OCI-LY1 (cell line): ENCODE data around the gene NOVA1.

Experiments
- H2AFZ ChIP-seq: fragments of 200-600 bp; sonication (generic), shearing (Covaris generic); 2 replicates; pipeline ENCODE4 v1.6.0; 2014; ENCODE audit warnings: antibody characterized with exemption, mild to moderate bottlenecking, low read length
- H3F3A ChIP-seq: fragments of 200-600 bp; sonication (generic), shearing (Covaris generic); 2 replicates; pipeline ENCODE4 v1.6.0; 2014; ENCODE audit warnings: mild to moderate bottlenecking, antibody characterized with exemption, low read length, moderate library complexity; ENCODE audit not compliant: insufficient read depth
- H3K27ac ChIP-seq: fragments of 200-600 bp; sonication (generic); 2 replicates; pipeline ENCODE4 v1.5.1; 2014; ENCODE audit warnings: low read length, mixed run types, mild to moderate bottlenecking, low read depth; ENCODE audit not compliant: poor library complexity, severe bottlenecking
- H3K27me3 ChIP-seq: fragments of 200-600 bp; sonication (generic); 2 replicates; pipeline ENCODE4 v1.6.0; 2014; ENCODE audit warnings: antibody characterized with exemption, mild to moderate bottlenecking, low read length, moderate library complexity; ENCODE audit not compliant: insufficient read depth
- H3K36me3 ChIP-seq: fragments of 200-600 bp; sonication (generic); 2 replicates; pipeline ENCODE4 v1.6.1; 2014; ENCODE audit warnings: mild to moderate bottlenecking, antibody characterized with exemption, low read length, moderate library complexity, mixed read lengths; ENCODE audit not compliant: insufficient read depth
- H3K4me1 ChIP-seq: fragments of 200-600 bp; sonication (generic); 2 replicates; pipeline ENCODE4 v1.5.1; 2014; ENCODE audit warnings: mild to moderate bottlenecking, low read length, moderate library complexity; ENCODE audit not compliant: insufficient read depth, severe bottlenecking
- H3K4me2 ChIP-seq: fragments of 200-600 bp; sonication (generic), shearing (Covaris generic); 2 replicates; pipeline ENCODE4 v1.6.1; 2014; ENCODE audit warnings: low read length
- H3K4me3 ChIP-seq: fragments of 200-600 bp; sonication (generic); 2 replicates; pipeline ENCODE4 v1.5.1; 2014; ENCODE audit warnings: low read length, low read depth, mild to moderate bottlenecking, mixed read lengths; ENCODE audit not compliant: poor library complexity, severe bottlenecking
- H3K79me2 ChIP-seq: fragments of 200-600 bp; shearing (Covaris generic); 2 replicates; pipeline ENCODE4 v1.6.1; 2016; ENCODE audit warnings: mixed run types, low read length, mixed read lengths; ENCODE audit not compliant: insufficient read depth
- H3K9ac ChIP-seq: fragments of 200-600 bp; sonication (generic), shearing (Covaris generic); 2 replicates; pipeline ENCODE4 v1.6.1; 2014; ENCODE audit warnings: mild to moderate bottlenecking, low read length, mixed read lengths
- H3K9me2 ChIP-seq: fragments of 200-600 bp; sonication (generic), shearing (Covaris generic); 2 replicates; pipeline ENCODE4 v1.6.1; 2014; ENCODE audit warnings: low read depth, mild to moderate bottlenecking, low read length, mixed read lengths
- H3K9me3 ChIP-seq: fragments of 200-600 bp; shearing (Covaris generic); 2 replicates; pipeline ENCODE4 v1.6.1; 2014; ENCODE audit warnings: low read length, mixed read lengths
- H4K20me1 ChIP-seq: fragments of 200-600 bp; sonication (generic), shearing (Covaris generic); 2 replicates; pipeline ENCODE4 v1.6.0; 2016; ENCODE audit warnings: mild to moderate bottlenecking, low read length; ENCODE audit not compliant: insufficient read depth
- EZH2 ChIP-seq: fragments of 200-600 bp; sonication (generic), shearing (Covaris generic); IDR thresholded peaks from 2 replicates; pipeline ENCODE4 v1.8.0; 2017; ENCODE audit warnings: borderline replicate concordance, mixed run types, mild to moderate bottlenecking, antibody characterized with exemption, low read length, moderate library complexity, mixed read lengths
- TF ChIP-seq, protein P1 (sequence below): fragments of 200-600 bp; sonication (generic), shearing (Covaris generic); IDR thresholded peaks from 2 replicates; pipeline ENCODE4 v1.5.1; 2017; ENCODE audit warnings: mild to moderate bottlenecking, antibody characterized with exemption, low read length, moderate library complexity, mixed read lengths

The NOVA1 gene

DNA sequence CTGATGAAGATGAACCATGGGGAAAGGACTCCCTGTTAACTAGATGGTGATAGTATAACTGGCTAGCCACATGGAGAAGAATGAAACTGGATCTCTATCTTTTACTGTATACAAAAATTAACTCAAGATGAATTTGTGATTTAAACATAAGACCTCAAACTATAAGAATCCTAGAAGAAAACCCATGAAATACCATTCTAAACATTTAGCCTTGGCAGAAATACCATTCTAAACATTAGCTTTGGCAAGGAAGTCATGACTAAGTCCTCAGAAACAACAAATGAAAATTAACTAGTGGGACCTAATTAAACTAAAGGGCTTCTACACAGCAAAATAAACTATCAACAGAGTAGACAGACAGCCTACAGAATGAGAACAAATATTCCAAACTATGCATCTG is 28.4 kb upstream of the NOVA1 start:
- Histone ChIP-seq H3K9me2 (no peaks in the 10 kb centered on the region), H3K27ac (no peak overlapping the region), H4K20me1 (no peaks in the 10 kb centered on the region), H2AFZ (no peak overlapping the region), H3K79me2 (no peaks in the 10 kb centered on the region), H3K36me3 (no peaks in the 10 kb centered on the region), H3F3A (no peaks in the 10 kb centered on the region), H3K9ac (no peak overlapping the region), H3K4me2 (no peak overlapping the region), H3K27me3 (no peaks in the 10 kb centered on the region), H3K4me3 (no peak overlapping the region), H3K9me3 (no peaks in the 10 kb centered on the region), H3K4me1 (no peaks in the 10 kb centered on the region)
- TF ChIP-seq, protein P1, sequence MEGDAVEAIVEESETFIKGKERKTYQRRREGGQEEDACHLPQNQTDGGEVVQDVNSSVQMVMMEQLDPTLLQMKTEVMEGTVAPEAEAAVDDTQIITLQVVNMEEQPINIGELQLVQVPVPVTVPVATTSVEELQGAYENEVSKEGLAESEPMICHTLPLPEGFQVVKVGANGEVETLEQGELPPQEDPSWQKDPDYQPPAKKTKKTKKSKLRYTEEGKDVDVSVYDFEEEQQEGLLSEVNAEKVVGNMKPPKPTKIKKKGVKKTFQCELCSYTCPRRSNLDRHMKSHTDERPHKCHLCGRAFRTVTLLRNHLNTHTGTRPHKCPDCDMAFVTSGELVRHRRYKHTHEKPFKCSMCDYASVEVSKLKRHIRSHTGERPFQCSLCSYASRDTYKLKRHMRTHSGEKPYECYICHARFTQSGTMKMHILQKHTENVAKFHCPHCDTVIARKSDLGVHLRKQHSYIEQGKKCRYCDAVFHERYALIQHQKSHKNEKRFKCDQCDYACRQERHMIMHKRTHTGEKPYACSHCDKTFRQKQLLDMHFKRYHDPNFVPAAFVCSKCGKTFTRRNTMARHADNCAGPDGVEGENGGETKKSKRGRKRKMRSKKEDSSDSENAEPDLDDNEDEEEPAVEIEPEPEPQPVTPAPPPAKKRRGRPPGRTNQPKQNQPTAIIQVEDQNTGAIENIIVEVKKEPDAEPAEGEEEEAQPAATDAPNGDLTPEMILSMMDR: no peak
- no peak for TF ChIP-seq EZH2

DNA sequence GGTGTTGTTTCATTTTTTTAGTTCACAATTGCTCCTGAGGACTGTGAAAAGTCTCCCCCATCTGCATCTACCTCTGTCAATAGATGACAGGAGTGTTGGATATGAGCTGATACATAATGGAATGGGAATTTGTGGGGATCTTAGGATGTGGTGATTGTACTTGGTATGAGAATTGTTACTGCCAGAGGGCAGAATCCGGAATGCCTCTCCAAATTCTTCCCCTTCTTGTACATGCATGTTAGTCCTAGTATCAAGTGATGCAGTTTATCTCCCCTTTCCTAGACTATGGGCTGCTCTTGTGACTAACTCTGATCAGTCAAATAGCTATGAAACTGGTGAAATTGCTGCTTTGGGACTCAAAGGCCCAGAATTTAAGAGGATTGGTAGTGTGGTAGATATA is 24.8 kb upstream of the NOVA1 start:
- no peak overlapping the region for H3K27ac ChIP-seq
- H3F3A ChIP-seq: no peaks in the 10 kb centered on the region
- no peaks in the 10 kb centered on the region for H3K79me2 ChIP-seq
- H3K9me3 ChIP-seq: no peaks in the 10 kb centered on the region
- no peaks in the 10 kb centered on the region for H3K4me1 ChIP-seq
- no peaks in the 10 kb centered on the region for H3K27me3 ChIP-seq
- no peak overlapping the region for H3K4me2 ChIP-seq
- no peak overlapping the region for H3K4me3 ChIP-seq
- no peak overlapping the region for H3K9ac ChIP-seq
- no peaks in the 10 kb centered on the region for H4K20me1 ChIP-seq
- no peak for TF ChIP-seq EZH2
- TF ChIP-seq, protein P1: no peak
- no peak overlapping the region for H2AFZ ChIP-seq
- no peaks in the 10 kb centered on the region for H3K9me2 ChIP-seq
- no peaks in the 10 kb centered on the region for H3K36me3 ChIP-seq

DNA sequence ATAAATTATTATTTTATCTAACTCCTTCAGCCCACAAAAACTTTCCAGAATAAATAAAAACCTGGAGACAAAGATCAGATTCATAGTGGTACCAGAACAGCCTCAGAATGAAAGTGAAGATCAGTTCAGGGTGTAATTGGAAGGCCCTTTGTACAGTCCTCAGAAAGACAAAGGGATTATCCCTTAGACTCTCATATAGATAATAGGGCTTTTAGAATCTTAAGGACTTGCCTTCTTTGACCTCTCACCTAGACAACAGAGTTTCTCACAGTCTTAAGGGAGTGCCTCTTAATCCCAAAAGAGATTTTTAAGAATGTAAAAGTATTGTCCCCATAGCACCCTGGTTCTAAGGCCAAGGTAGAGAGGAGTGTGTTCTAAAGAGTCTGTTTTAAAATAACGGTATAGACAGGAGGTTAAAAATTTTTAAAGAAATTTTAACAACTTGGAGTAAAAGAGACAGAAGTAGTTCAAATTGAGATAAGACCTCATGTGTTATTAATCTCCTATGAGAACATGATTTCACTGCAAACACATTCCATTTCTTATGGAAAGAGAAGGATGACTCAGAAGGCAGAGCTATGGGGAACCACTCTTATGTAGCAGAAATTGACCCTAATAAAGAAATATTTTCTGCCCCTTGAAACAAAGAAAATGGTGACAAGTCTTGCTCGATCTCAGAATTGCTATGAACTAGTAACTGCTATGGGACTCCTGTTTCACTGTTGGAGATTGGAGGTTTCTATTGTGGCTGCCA is 24.2 kb upstream of the NOVA1 start:
- no peak overlapping the region for H3K9ac ChIP-seq
- TF ChIP-seq EZH2: no peak
- TF ChIP-seq, protein P1: no peak
- no peak overlapping the region for H3K27ac ChIP-seq
- H3K36me3 ChIP-seq: no peaks in the 10 kb centered on the region
- H3K9me2 ChIP-seq: no peaks in the 10 kb centered on the region
- no peaks in the 10 kb centered on the region for H3K4me1 ChIP-seq
- H3K79me2 ChIP-seq: no peaks in the 10 kb centered on the region
- no peak overlapping the region for H2AFZ ChIP-seq
- H4K20me1 ChIP-seq: no peaks in the 10 kb centered on the region
- no peaks in the 10 kb centered on the region for H3F3A ChIP-seq
- H3K27me3 ChIP-seq: no peaks in the 10 kb centered on the region
- no peak overlapping the region for H3K4me2 ChIP-seq
- no peak overlapping the region for H3K4me3 ChIP-seq
- H3K9me3 ChIP-seq: no peaks in the 10 kb centered on the region
